Common myeloid progenitor, CD34-positive (primary cell): ENCODE data around the gene HK2.

ENCODE experiments used
- CTCF ChIA-PET: fragments of 350-600 bp; sonication (Branson Sonifier 250); formaldehyde crosslinking; loops from one replicate; lab custom pipeline; 2021; ENCODE audit warnings: antibody characterized with exemption; lab: Charles Lee
- POLR2A ChIA-PET: fragments of 350-600 bp; sonication (Branson Sonifier 250); formaldehyde crosslinking; loops from one replicate; lab custom pipeline; 2021; ENCODE audit warnings: antibody characterized with exemption; lab: Charles Lee
- DNase-seq, 3 donors: peaks; one replicate each; pipeline versions ENCODE4 v3.0.0 to v3.0.0-alpha.2; 2013
- H3K27ac ChIP-seq, 2 experiments: 1 replicate in 1 of 2; 2 replicates in 1 of 2; pipeline ENCODE4 v1.7.0; 2013; ENCODE audit warnings: inconsistent platforms in 2 of 2, low read length in 2 of 2, mild to moderate bottlenecking in 2 of 2, low read depth in 1 of 2, moderate library complexity in 1 of 2; ENCODE audit not compliant: severe bottlenecking in 2 of 2, insufficient read depth in 1 of 2, poor library complexity in 1 of 2
- H3K27me3 ChIP-seq, 5 experiments: replicated peaks in 2 of 5; 1 replicate in 3 of 5; 2 replicates in 2 of 5; pipeline versions ENCODE4 v1.6.1 to v1.7.0; 2013; ENCODE audit warnings: low read length in 4 of 5, mild to moderate bottlenecking in 2 of 5, moderate library complexity in 2 of 5, inconsistent platforms in 1 of 5; ENCODE audit not compliant: insufficient read depth in 5 of 5, control insufficient read depth in 4 of 5
- H3K36me3 ChIP-seq, 4 experiments: 1 replicate in 2 of 4; 2 replicates in 2 of 4; pipeline versions ENCODE4 v1.6.1 to v1.7.0; 2013; ENCODE audit warnings: low read length in 3 of 4, control low read depth in 1 of 4, mild to moderate bottlenecking in 1 of 4; ENCODE audit not compliant: control insufficient read depth in 4 of 4, insufficient read depth in 4 of 4
- H3K4me1 ChIP-seq, 4 experiments: 1 replicate in 3 of 4; 2 replicates in 1 of 4; pipeline versions ENCODE4 v1.6.1 to v1.7.1; 2013; ENCODE audit warnings: low read length in 3 of 4, mild to moderate bottlenecking in 3 of 4, control low read depth in 1 of 4, inconsistent platforms in 1 of 4, moderate library complexity in 1 of 4; ENCODE audit not compliant: control insufficient read depth in 4 of 4, insufficient read depth in 4 of 4; ENCODE audit errors: control extremely low read depth in 1 of 4
- H3K4me3 ChIP-seq, 7 experiments: 1 replicate in 4 of 7; 2 replicates in 3 of 7; pipeline versions ENCODE4 v1.5.1 to v1.7.0; 2013; ENCODE audit warnings: mild to moderate bottlenecking in 7 of 7, low read length in 6 of 7, moderate library complexity in 6 of 7, inconsistent platforms in 2 of 7, low read depth in 2 of 7, control low read depth in 1 of 7; ENCODE audit not compliant: insufficient read depth in 4 of 7, control insufficient read depth in 1 of 7; ENCODE audit errors: extremely low read depth in 1 of 7
- H3K9me3 ChIP-seq, 5 experiments: 1 replicate in 4 of 5; 2 replicates in 1 of 5; pipeline versions ENCODE4 v1.6.1 to v1.7.1; 2013; ENCODE audit warnings: low read length in 4 of 5, mild to moderate bottlenecking in 2 of 5, inconsistent platforms in 1 of 5, low read depth in 1 of 5, moderate library complexity in 1 of 5; ENCODE audit not compliant: control insufficient read depth in 4 of 5, insufficient read depth in 2 of 5; ENCODE audit errors: control extremely low read depth in 1 of 5
- WGBS: methylation state at CpG from one replicate; pipeline ENCODE4 v1.1.5; 2013; ENCODE audit not compliant: insufficient coverage; 5-methylcytosine and 5-hydroxymethylcytosine counted together

The HK2 gene

DNA sequence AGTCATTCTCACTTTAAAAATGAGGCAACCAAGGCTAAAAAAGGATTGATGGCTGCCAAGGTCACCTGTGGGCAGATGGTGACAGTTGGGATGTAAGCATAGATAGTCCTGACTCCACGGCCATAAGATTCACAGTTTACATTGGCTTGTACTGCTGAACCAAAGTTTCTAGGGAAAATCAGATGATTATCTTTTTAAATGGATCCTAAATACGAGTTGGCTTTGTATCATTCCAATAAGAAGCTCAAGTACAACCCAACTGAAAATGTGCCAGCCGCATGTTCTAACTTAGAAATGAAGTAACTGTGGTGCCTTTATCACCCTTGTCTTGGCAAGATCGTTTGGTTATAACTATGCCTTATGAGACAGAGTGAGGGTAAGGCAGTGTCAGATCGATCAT, 27.6 kb downstream of the HK2 start:
- ChIA-PET POLR2A (no interaction called here), CTCF (interaction anchor here (1.0 to 4.0 kb wide), 4 partner anchors 14 to 99 kb away, joined by 3 to 32 read pairs (median 4); no protein-coding TSS in a partner anchor)
- Histone ChIP-seq H3K4me1 (peaks cover 0 to 76% (median 49%) of the 10 kb centered on the region in 4 experiments), H3K9me3 (no peaks in the 10 kb centered on the region), H3K4me3 (no peak overlapping the region), H3K27ac (no peak overlapping the region), H3K36me3 (peaks cover 0 to 46% (median 5%) of the 10 kb centered on the region in 4 experiments), H3K27me3 (no peaks in the 10 kb centered on the region)
- no peak for DNase-seq
- 89% methylated on average over 3 of the region's 5 CpGs for WGBS

DNA sequence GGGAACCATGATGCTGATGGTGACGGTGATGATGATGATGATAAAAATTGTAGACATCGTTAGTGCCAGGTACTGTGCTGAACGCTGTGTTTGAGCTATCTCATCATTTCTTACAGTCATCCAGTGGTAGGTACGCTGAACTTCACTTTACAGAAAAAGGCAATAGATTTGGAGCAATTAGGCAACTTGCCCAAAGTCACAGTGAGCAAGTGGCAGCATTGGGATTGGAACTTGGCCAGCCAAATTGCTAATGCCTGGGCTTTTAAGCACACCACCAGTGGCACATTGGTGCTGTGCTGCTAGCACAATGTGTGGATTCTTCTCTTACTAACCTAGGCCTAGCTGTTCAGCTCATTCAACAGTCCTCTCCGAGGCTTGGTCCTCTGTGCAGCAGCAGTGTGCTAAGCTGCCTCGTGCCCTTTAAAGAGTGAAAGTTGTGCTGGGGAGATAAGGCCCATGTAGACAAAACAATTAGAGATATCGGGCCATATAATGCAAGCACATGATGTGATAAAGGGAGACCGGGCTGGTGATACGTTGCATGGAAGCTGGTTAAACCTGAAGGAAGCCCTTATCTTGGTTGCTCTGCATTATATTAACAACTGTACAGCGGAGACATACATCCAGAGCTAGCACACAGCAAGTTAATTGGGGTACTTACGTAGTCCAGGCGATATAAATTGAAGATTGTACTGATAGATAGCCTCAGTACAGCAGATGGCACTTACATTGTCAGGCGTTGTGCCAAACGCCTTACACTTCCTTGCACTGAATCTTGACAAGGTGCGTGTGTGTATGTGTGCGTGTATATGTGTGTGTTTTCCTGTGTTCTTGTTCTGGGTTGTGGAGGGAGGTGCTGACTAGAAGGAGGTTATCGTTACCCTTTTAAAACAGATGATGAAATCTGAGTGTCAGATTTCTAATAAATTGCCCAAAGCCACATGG, 28.4 kb downstream of the HK2 start:
- Histone ChIP-seq H3K9me3 (no peaks in the 10 kb centered on the region), H3K36me3 (peaks cover 0 to 39% (median 2%) of the 10 kb centered on the region in 4 experiments), H3K4me1 (peaks cover 0 to 71% (median 45%) of the 10 kb centered on the region in 4 experiments), H3K27me3 (no peaks in the 10 kb centered on the region), H3K27ac (no peak overlapping the region), H3K4me3 (no peak overlapping the region)
- ChIA-PET CTCF (interaction anchor here (1.0 to 4.0 kb wide), 7 partner anchors 9 to 25 kb away, joined by 3 to 32 read pairs (median 4); no protein-coding TSS in a partner anchor), POLR2A (interaction anchor here (1.1 kb wide), 1 partner anchor 22 kb away, joined by 3 read pairs; no protein-coding TSS in a partner anchor)
- peak in 2 of 3 donors; percentile 39 to 65 for DNase-seq
- WGBS, result 89% methylated on average over 11 of the region's 17 CpGs

DNA sequence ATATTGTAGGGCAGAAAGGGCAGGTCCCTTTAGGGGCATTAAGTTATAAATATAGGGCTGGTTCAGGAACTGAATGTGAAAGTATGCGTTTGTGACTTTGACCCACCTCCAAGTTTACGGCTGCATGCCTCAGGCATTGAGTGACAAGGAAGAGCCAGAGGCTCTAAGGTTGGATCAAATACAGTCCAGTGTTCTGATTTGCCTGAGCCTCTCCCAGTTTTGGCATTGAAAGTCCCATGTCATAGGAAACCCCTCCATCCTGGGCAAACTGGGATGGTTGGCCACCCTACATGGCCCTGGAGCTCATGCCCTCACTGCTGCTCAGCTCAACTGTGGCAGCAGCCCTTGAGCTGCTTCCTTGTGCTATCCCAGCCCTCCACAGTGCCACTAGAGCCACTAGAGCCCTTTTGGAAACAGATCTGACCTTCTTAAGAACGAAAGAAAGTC, 29.9 kb downstream of the HK2 start:
- H3K27ac ChIP-seq, result no peak overlapping the region
- ChIA-PET POLR2A (no interaction called here), CTCF (interaction anchor here (1.3 to 4.0 kb wide), 4 partner anchors 8 to 16 kb away, joined by 4 to 32 read pairs (median 6); no protein-coding TSS in a partner anchor)
- 97% methylated on average over 3 of the region's 3 CpGs for WGBS
- H3K4me3 ChIP-seq, result no peak overlapping the region
- DNase-seq, result no peak
- H3K27me3 ChIP-seq, result no peaks in the 10 kb centered on the region
- peaks cover 0 to 64% (median 32%) of the 10 kb centered on the region in 4 experiments for H3K4me1 ChIP-seq
- peaks cover 7 to 54% (median 8%) of the 10 kb centered on the region in 4 experiments for H3K36me3 ChIP-seq
- H3K9me3 ChIP-seq, result no peaks in the 10 kb centered on the region

DNA sequence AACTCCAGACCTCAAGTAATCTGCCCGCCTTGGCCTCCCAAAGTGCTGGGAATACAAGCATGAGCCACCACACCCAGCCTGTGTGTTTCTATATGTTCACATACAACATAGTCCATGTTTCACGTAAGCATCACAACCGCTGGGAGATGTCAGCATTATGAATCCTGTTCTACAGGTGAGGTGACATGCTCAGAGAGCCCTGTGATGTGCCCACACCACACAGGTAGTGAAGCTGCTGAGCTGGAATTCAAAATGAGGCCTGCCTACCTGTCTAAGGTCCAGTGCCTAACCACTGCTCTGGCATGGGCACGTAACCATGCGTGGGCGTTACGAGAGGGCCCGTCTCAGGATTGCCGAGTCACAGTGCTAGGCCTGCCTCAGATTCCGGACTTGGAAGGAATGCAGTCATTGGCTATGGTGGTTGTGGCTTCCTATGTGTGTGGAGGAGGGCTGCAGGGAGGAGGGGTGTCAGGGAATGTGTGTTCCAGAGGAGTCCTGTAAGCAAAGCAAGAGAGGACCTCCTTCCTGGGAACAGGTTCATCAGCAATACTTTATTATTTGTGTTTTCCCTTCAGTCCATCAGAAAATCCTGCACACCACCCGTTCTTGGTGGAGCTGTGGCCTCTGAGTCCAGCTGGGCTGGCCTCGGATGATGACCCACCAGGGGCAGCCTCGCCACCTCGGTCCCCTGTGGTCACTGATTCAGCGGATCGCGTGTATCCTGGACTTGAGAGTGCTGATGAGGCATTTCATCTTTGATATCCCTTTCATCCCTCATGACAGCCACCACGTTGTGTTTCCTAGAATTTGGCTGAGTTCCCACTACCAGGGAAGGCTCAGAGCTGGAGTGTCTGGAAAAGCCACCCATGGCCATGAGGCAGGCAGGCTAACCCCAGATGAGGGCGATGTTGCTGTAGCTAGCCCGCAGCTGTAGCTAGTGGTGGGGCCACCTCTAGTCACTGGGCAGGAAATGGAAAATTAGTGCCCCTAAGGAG, 31.1 kb downstream of the HK2 start:
- H3K27ac ChIP-seq, result peak overlapping the region in 1 of 2 experiments; percentile 21
- peaks cover 7 to 64% (median 9%) of the 10 kb centered on the region in 4 experiments for H3K36me3 ChIP-seq
- ChIA-PET CTCF (interaction anchor here (0.7 to 4.0 kb wide), 7 partner anchors 10 to 101 kb away, joined by 3 to 32 read pairs (median 3); no protein-coding TSS in a partner anchor), POLR2A (no interaction called here)
- peak overlapping the region in 1 of 7 experiments; percentile 35 for H3K4me3 ChIP-seq
- H3K9me3 ChIP-seq, result no peaks in the 10 kb centered on the region
- H3K4me1 ChIP-seq, result peaks cover 0 to 63% (median 32%) of the 10 kb centered on the region in 4 experiments
- peak; percentile 57 to 87 (median 82) for DNase-seq
- no peaks in the 10 kb centered on the region for H3K27me3 ChIP-seq
- 58% methylated on average over 17 of the region's 20 CpGs for WGBS

DNA sequence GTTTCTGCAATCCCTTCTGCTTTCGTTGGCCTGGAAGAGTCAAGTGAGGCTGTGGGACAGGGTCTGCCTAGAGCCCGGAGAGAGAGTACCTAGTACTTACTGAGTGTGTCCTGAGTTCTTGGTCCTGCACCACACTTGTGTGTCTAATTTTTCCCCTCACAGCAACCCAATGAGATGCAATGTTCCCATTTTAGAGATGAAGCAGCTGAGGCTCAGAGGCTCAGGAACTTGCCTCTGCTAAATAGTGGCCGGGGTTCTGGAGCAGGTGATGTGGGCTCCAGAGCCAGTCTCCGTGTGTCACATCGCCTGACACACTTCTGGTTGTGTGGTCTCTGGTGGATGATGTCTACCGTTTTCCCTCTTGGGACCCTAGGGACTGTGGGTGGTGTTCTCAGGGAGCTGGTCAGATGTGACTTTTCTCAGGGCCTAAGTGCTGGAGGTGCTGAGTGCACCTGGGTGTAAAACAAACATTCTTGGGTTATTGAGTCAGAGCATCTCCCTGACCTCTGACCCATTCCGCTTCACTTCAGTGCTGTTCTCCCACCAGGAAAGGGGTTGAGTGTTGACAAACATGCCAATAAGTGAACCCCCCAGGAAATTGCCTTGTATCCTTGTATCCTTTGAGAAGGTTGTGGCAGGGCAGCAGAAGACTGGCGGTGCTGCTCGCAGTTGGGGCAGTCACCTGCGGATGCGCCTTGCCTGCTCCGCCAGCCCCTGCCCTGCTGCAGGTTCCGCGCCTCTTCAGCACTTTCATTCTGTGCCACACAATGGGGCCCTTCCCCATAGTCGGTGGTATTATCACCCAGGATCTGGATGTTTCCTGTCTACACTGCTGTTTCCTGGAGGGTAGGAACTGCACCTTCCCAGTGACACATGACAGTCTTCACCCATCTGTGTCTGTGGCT, 32.1 kb downstream of the HK2 start:
- DNase-seq, result peak in 1 of 3 donors; percentile 42
- H3K27ac ChIP-seq, result peak overlapping the region in 1 of 2 experiments; percentile 21
- no peak overlapping the region for H3K4me3 ChIP-seq
- ChIA-PET POLR2A (no interaction called here), CTCF (interaction anchor here (0.7 to 2.3 kb wide), 5 partner anchors 14 to 30 kb away, joined by 3 to 7 read pairs (median 3); no protein-coding TSS in a partner anchor)
- 80% methylated on average over 14 of the region's 15 CpGs for WGBS
- H3K36me3 ChIP-seq, result peaks cover 7 to 68% (median 9%) of the 10 kb centered on the region in 4 experiments
- no peaks in the 10 kb centered on the region for H3K9me3 ChIP-seq
- H3K27me3 ChIP-seq, result no peaks in the 10 kb centered on the region
- H3K4me1 ChIP-seq, result peaks cover 0 to 56% (median 32%) of the 10 kb centered on the region in 4 experiments
